Colonic mucosa (tissue), 4 donors: ENCODE data around the gene YWHAE. TPM values are rescaled to one million over a fixed set of nuclear protein-coding genes. Genes with fewer than 3 reads are reported as not detected.
"Not testable (repeated sequence)": the region's sequence is repeated elsewhere in the genome, so short reads cannot be mapped to it uniquely, and the experiment has no call there.

Source experiments
- DNase-seq: peaks from one replicate; pipeline ENCODE4 v3.0.0-alpha.2; 2020
- H3K27ac ChIP-seq: fragments of 200-600 bp; one replicate; pipeline ENCODE4 v1.8.0; 2021
- H3K27me3 ChIP-seq: fragments of 200-600 bp; one replicate; pipeline ENCODE4 v1.8.0; 2021
- H3K36me3 ChIP-seq: fragments of 200-600 bp; one replicate; pipeline ENCODE4 v1.8.0; 2021
- H3K4me1 ChIP-seq: fragments of 200-600 bp; one replicate; pipeline ENCODE4 v1.8.0; 2021; ENCODE audit warnings: mild to moderate bottlenecking
- H3K4me3 ChIP-seq: fragments of 200-600 bp; one replicate; pipeline ENCODE4 v1.8.0; 2021
- H3K9ac ChIP-seq, 2 donors: one replicate each; pipeline ENCODE4 v1.7.0; 2013; ENCODE audit warnings: control low read depth in 2 of 2, low read depth in 2 of 2, low read length in 2 of 2
- H3K9me3 ChIP-seq: fragments of 200-600 bp; one replicate; pipeline ENCODE4 v1.8.0; 2021
- intact Hi-C: fragments of 100-400 bp; cut with DNase I; formaldehyde crosslinking; loops from one replicate; pipeline ENCODE4 v1.14.1; 2022
- total RNA-seq, 2 donors: library from RNA; stranded (reverse); fragmentation: NEBNext Ultra II Directional in 1 of 2; extraction: Animal tissue kit (Norgen Biotek cat#: 25700) in 1 of 2; gene quantifications; one replicate each; pipeline ENCODE4 v1.2.1, GENCODE V29; 2021
- TF ChIP-seq, protein P1 (sequence below): fragments of 200-600 bp; IDR thresholded peaks from one replicate; pipeline ENCODE4 v1.8.0; 2022; ENCODE audit warnings: antibody characterized with exemption, mild to moderate bottlenecking
- donor health status: healthy.
- donor health status: DM: no; HTN: no; CAD: no.
- donor health status: DM: no; HTN: no; CAD: no.

YWHAE gene
- total RNA-seq, 2 donors from 2014 or later: 533 to 644 TPM

GRCh38 chr17:1412185-1413110 is 12.4 kb upstream of the YWHAE start:
- Histone ChIP-seq H3K4me3 (no peak overlapping the region), H3K27ac (no peak overlapping the region), H3K4me1 (no peaks in the 10 kb centered on the region), H3K9ac (no peak overlapping the region), H3K9me3 (no peaks in the 10 kb centered on the region), H3K36me3 (no peaks in the 10 kb centered on the region), H3K27me3 (no peaks in the 10 kb centered on the region)
- TF ChIP-seq, protein P1, sequence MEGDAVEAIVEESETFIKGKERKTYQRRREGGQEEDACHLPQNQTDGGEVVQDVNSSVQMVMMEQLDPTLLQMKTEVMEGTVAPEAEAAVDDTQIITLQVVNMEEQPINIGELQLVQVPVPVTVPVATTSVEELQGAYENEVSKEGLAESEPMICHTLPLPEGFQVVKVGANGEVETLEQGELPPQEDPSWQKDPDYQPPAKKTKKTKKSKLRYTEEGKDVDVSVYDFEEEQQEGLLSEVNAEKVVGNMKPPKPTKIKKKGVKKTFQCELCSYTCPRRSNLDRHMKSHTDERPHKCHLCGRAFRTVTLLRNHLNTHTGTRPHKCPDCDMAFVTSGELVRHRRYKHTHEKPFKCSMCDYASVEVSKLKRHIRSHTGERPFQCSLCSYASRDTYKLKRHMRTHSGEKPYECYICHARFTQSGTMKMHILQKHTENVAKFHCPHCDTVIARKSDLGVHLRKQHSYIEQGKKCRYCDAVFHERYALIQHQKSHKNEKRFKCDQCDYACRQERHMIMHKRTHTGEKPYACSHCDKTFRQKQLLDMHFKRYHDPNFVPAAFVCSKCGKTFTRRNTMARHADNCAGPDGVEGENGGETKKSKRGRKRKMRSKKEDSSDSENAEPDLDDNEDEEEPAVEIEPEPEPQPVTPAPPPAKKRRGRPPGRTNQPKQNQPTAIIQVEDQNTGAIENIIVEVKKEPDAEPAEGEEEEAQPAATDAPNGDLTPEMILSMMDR: no peak
- DNase-seq: no peak
- intact Hi-C loops: no loop called here

DNA sequence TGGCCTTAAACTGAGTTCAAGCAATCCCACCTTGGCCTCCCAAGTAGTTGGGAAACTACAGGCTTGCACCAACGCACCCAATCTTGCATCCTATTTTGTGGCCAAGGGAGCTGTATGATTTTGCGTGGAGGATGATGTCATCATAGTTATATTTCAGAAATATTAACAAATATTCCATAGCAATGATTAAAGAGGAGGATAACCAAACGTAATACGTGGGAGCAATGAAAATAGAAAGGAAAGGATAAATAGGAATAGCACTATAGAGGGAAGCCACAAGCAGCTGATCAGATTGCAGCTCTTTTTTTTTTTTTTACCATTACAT is 2.2 kb upstream of the YWHAE start:
- no peaks in the 10 kb centered on the region for H3K36me3 ChIP-seq

GRCh38 chr17:1398931-1399678 is 917 bp downstream of the YWHAE start:
- no peaks in the 10 kb centered on the region for H3K36me3 ChIP-seq
- H3K4me1 ChIP-seq: peaks cover 15% of the 10 kb centered on the region
- peak overlapping the region; percentile 69 for H3K4me3 ChIP-seq
- H3K27me3 ChIP-seq: no peaks in the 10 kb centered on the region
- intact Hi-C loops: no loop called here
- H3K9ac ChIP-seq: peak overlapping the region; percentile 91 to 98
- peak; percentile 40 for DNase-seq
- TF ChIP-seq, protein P1: no peak
- peak overlapping the region; percentile 89 for H3K27ac ChIP-seq
- no peaks in the 10 kb centered on the region for H3K9me3 ChIP-seq

More for the DNA sequence above, 2.2 kb upstream of the YWHAE start:
- no peak for DNase-seq
- Histone ChIP-seq H3K4me3 (no peak overlapping the region), H3K27ac (no peak overlapping the region), H3K27me3 (no peaks in the 10 kb centered on the region), H3K4me1 (peaks cover 5% of the 10 kb centered on the region), H3K9me3 (no peaks in the 10 kb centered on the region), H3K9ac (no peak overlapping the region)
- TF ChIP-seq, protein P1: no peak
- intact Hi-C loops: no loop called here

DNA sequence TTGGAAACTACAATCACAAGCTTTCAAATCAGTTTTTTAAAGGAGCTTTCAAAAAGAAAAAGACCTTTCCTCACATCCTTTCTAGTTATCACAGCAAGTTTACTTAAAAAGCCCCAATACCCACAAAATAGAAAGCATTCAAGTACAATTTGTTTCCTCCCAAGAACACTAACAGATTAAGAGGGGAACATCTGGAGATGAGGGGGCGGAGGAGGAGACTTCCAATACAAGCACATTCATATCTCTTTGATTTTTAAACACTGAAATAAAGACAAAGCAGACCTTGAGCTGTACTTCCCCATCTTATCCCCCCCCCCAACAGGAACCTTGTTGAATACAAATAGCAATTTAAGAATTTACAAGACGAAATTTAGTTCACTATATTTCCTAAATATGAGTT is 2.0 kb downstream of the YWHAE start:
- peak overlapping the region; percentile 89 for H3K27ac ChIP-seq
- H3K9me3 ChIP-seq: no peaks in the 10 kb centered on the region
- peaks cover 17% of the 10 kb centered on the region for H3K4me1 ChIP-seq
- no peak for DNase-seq
- H3K36me3 ChIP-seq: no peaks in the 10 kb centered on the region
- H3K9ac ChIP-seq: peak overlapping the region; percentile 91 to 98
- peak overlapping the region; percentile 69 for H3K4me3 ChIP-seq
- no peaks in the 10 kb centered on the region for H3K27me3 ChIP-seq
- intact Hi-C loops: no loop called here
- TF ChIP-seq, protein P1: no peak

DNA sequence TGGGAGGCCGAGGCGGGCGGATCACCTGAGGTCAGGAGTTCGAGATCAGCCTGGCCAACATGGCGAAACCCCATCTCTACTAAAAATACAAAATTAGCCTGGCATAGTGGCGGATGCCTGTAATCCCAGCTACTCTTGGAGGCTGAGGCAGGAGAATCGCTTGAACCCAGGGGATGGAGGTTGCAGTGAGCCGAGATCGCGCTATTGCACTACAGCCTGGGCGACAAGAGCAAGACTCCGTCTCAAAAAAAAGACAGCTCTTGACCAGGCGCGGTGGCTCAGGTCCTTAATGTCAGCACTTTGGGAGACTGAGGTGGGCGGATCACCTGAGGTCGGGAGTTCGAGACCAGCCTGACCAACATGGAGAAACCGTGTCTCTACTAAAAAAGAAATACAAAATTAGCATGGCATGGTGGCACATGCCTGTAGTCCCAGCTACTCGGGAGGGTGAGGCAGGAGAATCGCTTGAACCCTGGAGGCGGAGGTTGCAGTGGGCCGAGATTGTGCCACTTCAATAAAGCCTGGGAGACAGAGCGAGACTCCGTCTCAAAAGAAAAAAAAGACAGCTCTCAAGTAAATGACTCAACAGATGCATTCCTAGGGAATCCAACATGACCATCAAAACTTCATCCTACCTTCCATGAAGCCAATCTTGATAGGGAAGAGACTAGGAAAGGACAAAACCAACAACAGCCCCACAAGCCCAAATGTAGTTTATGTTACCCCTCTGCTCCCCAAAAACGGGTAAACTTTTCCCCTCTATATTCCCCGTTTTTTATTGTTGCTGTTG is 4.0 kb downstream of the YWHAE start:
- H3K4me3 ChIP-seq, H3K9me3 ChIP-seq, H3K27me3 ChIP-seq, H3K9ac ChIP-seq, H3K27ac ChIP-seq, DNase-seq, H3K36me3 ChIP-seq, intact Hi-C loops: not testable (repeated sequence)
- H3K4me1 ChIP-seq: peaks cover 27% of the 10 kb centered on the region
